GM06990 (cell line): ENCODE data around the gene AASS.

Source experiments
- DNase-seq: peaks from one replicate; pipeline ENCODE4 v3.0.0-alpha.2; 2011; ENCODE audit not compliant: insufficient read length; ENCODE audit errors: extremely low read depth
- H3K27me3 ChIP-seq: replicated peaks from 2 replicates; pipeline ENCODE4 v1.6.0; 2011; ENCODE audit warnings: low read length; ENCODE audit not compliant: control insufficient read depth, insufficient read depth
- H3K36me3 ChIP-seq: 2 replicates; pipeline ENCODE4 v1.5.1; 2011; ENCODE audit warnings: low read length; ENCODE audit not compliant: control insufficient read depth, insufficient read depth
- H3K4me3 ChIP-seq: replicated peaks from 2 replicates; pipeline ENCODE4 v1.5.1; 2011; ENCODE audit warnings: low read depth, mild to moderate bottlenecking, control low read depth, low read length
- TF ChIP-seq, protein P1 (sequence below): IDR thresholded peaks from 2 replicates; pipeline ENCODE4 v1.5.1; 2011; ENCODE audit warnings: low read length, control low read depth, mild to moderate bottlenecking, inconsistent platforms; ENCODE audit not compliant: insufficient read depth, poor library complexity, severe bottlenecking

The AASS gene

DNA sequence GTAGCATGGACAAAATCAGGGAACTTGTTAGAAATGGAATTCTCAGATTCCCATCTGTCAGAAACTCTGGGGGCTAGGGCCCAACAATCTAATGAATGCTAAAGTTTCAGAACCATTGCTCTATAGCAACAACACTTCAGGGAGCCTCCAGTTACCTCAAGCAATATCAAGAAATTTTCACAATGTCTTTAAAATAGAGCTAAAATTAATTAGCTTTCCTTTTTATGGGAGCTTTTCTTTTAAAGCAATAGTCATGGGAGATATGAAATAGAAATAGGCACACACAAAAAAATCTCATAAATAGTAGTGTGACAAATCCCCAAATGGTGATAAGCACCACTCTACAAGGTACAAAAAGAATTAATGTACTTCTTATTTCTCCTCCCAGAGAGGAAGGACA, 80.9 kb downstream of the AASS start:
- no peaks in the 10 kb centered on the region for H3K27me3 ChIP-seq
- TF ChIP-seq, protein P1, sequence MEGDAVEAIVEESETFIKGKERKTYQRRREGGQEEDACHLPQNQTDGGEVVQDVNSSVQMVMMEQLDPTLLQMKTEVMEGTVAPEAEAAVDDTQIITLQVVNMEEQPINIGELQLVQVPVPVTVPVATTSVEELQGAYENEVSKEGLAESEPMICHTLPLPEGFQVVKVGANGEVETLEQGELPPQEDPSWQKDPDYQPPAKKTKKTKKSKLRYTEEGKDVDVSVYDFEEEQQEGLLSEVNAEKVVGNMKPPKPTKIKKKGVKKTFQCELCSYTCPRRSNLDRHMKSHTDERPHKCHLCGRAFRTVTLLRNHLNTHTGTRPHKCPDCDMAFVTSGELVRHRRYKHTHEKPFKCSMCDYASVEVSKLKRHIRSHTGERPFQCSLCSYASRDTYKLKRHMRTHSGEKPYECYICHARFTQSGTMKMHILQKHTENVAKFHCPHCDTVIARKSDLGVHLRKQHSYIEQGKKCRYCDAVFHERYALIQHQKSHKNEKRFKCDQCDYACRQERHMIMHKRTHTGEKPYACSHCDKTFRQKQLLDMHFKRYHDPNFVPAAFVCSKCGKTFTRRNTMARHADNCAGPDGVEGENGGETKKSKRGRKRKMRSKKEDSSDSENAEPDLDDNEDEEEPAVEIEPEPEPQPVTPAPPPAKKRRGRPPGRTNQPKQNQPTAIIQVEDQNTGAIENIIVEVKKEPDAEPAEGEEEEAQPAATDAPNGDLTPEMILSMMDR = no peak
- no peak overlapping the region for H3K4me3 ChIP-seq
- no peaks in the 10 kb centered on the region for H3K36me3 ChIP-seq
- no peak for DNase-seq

DNA sequence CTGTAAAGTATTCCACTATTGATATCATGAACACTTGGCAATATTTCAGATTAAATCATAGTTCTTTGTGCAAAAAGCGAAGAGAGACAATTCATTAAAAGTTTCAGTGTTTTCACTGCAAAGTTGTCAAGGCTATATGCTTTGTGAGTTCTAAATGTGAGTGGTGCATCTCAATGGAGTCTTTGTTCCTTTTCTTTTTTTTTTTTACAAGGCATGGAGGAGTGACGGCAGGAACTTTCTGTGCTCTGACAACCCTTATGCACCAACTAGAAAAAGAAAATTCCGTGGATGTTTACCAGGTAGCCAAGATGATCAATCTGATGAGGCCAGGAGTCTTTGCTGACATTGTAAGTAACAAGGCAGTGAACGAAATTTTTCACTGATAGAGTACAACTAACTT, 84.5 kb downstream of the AASS start:
- TF ChIP-seq, protein P1 = no peak
- H3K27me3 ChIP-seq = no peaks in the 10 kb centered on the region
- DNase-seq = no peak
- no peaks in the 10 kb centered on the region for H3K36me3 ChIP-seq
- H3K4me3 ChIP-seq = no peak overlapping the region

DNA sequence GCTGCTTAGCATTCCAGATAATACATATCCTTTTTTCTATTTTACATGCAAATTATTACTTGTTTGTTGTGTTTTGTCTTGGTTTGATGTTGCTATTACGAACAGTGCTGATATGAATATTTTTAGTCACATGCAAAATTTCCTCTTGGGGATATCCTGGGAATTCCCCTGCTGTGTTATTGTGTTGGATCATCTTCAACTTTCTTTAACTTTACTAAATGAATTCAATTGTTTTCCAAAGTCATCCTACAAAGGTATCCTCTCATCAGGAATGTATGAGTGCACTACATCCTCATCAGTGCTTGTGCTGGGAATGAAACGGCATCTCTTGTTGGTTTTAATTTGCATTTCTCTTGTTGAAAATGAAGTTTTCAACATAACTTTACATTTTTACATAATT, 87.1 kb downstream of the AASS start:
- H3K36me3 ChIP-seq = no peaks in the 10 kb centered on the region
- TF ChIP-seq, protein P1 = no peak
- no peak overlapping the region for H3K4me3 ChIP-seq
- no peaks in the 10 kb centered on the region for H3K27me3 ChIP-seq
- no peak for DNase-seq

DNA sequence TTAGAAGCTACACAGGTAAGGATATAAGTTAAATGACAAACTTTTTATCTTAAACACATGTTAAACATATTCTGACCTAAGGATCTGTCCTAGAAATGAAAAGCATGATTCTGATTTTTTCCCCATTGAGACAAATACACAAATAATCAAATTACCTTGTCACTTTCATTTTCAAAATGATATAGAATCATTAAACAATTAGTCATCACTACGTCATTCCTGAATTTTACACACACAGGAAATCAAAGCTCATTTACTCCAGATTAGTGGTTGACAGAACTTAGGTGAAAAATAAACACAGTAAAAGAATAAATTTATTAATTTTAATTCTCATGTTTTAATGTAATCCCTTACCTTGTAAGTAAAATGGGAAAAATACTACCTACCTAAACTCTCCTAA, 89.0 kb downstream of the AASS start:
- DNase-seq = no peak
- TF ChIP-seq, protein P1 = no peak
- no peak overlapping the region for H3K4me3 ChIP-seq

DNA sequence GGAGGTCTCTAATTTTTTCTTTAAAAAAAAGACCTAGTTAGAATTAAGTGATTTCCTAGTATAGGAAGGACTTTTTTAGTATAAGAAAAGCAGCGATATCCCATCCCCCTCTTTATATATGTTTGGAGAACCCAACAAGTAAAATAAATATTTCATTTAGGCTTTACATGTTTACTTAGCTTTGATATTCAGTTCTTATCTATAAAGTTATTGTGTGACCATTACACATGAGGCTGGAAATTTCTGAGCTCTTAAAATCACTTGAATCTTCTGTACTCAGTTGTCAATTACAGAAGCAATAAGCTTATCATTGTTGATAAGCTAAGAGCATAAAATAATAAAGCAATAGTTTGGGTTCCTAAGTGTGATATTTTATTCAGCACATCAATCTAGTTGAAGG, 89.7 kb downstream of the AASS start:
- Histone ChIP-seq H3K4me3 (no peak overlapping the region), H3K36me3 (no peaks in the 10 kb centered on the region), H3K27me3 (no peaks in the 10 kb centered on the region)
- DNase-seq = no peak
- TF ChIP-seq, protein P1 = no peak

More for the DNA sequence above, 89.0 kb downstream of the AASS start:
- Histone ChIP-seq H3K27me3 (no peaks in the 10 kb centered on the region), H3K36me3 (no peaks in the 10 kb centered on the region)

DNA sequence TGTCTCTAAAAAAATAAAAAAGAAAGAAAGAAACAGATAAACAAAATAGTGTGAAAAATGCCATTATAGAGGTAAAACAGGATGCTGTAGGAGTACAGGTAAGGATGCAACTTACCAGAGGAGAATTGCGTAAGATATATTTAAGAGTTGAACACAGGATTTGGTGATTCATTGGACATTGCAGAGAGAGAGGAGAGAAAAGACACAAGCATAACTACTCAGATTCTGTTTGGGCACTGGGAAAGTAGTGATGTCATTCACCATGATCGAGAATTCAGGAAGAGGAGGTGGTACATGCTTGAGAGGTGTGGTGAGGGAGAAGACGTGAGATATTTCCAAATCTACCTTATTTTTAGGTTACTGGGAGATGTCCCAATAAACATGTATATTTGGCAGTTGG, 97.6 kb downstream of the AASS start:
- DNase-seq = no peak
- TF ChIP-seq, protein P1 = no peak
- Histone ChIP-seq H3K36me3 (no peaks in the 10 kb centered on the region), H3K4me3 (no peak overlapping the region), H3K27me3 (no peaks in the 10 kb centered on the region)
